BJ (cell line): ENCODE data around the gene KRTDAP. TPM values are rescaled to one million over a fixed set of nuclear protein-coding genes. Genes with fewer than 3 reads are reported as not detected.

Experiments used
- CTCF ChIA-PET: fragments of 350-600 bp; formaldehyde crosslinking; extraction: SDS; loops from one replicate; lab custom pipeline; 2021; ENCODE audit warnings: antibody characterized with exemption, inconsistent platforms; lab: Yijun Ruan, JAX
- POLR2A ChIA-PET: fragments of 300-600 bp; sonication (Branson Sonifier 250); formaldehyde crosslinking; extraction: SDS; loops from one replicate; lab custom pipeline; 2021; ENCODE audit warnings: antibody characterized with exemption; lab: Charles Lee
- DNase-seq: peaks from one replicate; pipeline ENCODE4 v3.0.0-alpha.2; 2011; ENCODE audit warnings: low read depth
- H3K27me3 ChIP-seq: 2 replicates; pipeline ENCODE4 v1.6.0; 2011; ENCODE audit warnings: low read length; ENCODE audit not compliant: control insufficient read depth, insufficient read depth
- H3K36me3 ChIP-seq: 2 replicates; pipeline ENCODE4 v1.5.1; 2011; ENCODE audit warnings: low read length; ENCODE audit not compliant: control insufficient read depth, insufficient read depth
- H3K4me3 ChIP-seq: 2 replicates; pipeline ENCODE4 v1.5.1; 2011; ENCODE audit warnings: low read depth, mild to moderate bottlenecking, control low read depth, low read length
- polyA plus RNA-seq: library from polyadenylated mRNA; depleted of rRNA; stranded (reverse); fragments of >200 nt; gene quantifications from 2 replicates; pipeline ENCODE4 v1.2.3, GENCODE V29; 2011
- TF ChIP-seq, protein P1 (sequence below): IDR thresholded peaks from 2 replicates; pipeline ENCODE4 v1.5.1; 2011; ENCODE audit warnings: low read depth, mild to moderate bottlenecking, control low read depth, inconsistent platforms, low read length, moderate library complexity; ENCODE audit not compliant: insufficient read depth

Gene KRTDAP
- polyA plus RNA-seq, 1 experiment = not detected

DNA sequence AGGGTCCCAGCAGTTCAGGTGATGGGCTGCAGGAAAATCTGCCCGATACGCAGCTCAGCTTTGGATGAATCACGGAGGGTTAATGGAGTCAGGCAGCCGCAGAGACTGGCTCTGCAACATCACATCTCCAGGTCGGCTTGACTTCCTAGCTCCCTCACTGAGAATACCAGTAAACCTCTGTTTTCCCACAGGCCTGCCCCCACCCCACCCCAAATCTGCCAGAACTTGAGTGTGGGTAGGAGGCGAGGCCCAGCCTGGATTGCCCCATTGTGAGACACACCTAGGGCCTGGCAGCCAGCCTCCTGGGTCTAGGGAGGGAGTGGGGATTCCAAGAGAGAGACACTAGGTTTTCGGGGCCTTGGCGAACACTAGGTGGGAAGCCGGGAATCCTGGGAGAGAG lies 3.7 kb upstream of the KRTDAP start:
- Histone ChIP-seq H3K36me3 (no peaks in the 10 kb centered on the region), H3K27me3 (peaks cover 6% of the 10 kb centered on the region), H3K4me3 (no peak overlapping the region)
- POLR2A ChIA-PET = no interaction called here
- CTCF ChIA-PET = interaction anchor here (0.8 to 2.4 kb wide), 2 partner anchors 16 to 141 kb away, joined by 3 to 9 read pairs; no protein-coding TSS in a partner anchor
- TF ChIP-seq, protein P1, sequence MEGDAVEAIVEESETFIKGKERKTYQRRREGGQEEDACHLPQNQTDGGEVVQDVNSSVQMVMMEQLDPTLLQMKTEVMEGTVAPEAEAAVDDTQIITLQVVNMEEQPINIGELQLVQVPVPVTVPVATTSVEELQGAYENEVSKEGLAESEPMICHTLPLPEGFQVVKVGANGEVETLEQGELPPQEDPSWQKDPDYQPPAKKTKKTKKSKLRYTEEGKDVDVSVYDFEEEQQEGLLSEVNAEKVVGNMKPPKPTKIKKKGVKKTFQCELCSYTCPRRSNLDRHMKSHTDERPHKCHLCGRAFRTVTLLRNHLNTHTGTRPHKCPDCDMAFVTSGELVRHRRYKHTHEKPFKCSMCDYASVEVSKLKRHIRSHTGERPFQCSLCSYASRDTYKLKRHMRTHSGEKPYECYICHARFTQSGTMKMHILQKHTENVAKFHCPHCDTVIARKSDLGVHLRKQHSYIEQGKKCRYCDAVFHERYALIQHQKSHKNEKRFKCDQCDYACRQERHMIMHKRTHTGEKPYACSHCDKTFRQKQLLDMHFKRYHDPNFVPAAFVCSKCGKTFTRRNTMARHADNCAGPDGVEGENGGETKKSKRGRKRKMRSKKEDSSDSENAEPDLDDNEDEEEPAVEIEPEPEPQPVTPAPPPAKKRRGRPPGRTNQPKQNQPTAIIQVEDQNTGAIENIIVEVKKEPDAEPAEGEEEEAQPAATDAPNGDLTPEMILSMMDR = no peak
- no peak for DNase-seq

DNA sequence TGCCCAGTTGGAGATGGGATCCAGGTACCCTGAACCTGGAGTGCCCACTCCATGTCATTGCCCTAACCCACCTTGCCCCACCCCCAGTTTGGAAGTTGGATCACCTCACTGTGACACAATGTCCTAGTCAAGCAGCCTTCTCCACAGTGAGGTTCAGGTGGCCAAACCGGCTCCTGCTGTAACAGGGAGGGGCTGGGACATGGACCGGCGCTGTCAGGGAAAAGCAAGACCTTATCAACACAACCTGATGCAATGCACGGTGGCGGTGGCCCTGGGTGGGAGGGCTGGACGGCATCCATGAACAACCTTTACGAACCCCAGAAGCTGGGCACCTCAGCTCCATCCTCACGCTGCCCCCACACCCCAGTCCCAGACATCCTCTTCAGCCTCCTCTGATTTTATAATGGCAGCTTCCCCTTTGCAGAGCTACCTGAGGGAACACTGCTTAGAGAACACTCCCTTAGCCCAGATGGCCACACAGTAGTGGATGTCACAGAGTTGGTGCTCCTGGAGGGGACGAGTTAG lies 1.6 kb upstream of the KRTDAP start:
- POLR2A ChIA-PET = no interaction called here
- CTCF ChIA-PET = interaction anchor here (1.1 to 2.4 kb wide), 3 partner anchors 19 to 139 kb away, joined by 3 to 9 read pairs (median 6); no protein-coding TSS in a partner anchor

DNA sequence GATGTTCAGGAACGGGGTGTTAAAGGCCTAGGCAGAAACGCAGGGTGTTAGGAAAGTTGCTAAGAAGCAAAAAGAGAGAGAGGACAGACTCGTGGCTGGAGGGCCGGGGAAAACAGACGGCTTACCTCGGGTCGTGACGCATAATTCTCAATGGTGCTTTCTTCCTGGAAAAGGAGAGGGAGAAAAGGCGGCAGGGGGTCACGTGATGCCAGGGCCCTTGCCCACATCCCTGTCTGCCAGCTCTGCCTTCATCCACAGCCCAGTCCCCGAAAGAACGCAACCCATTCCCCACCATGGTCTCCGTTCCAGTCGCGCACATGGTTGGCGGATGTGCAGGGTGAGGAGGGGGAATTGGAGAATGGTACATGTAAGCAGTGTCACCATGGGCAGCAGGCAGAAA lies 1.6 kb downstream of the KRTDAP start:
- TF ChIP-seq, protein P1 = no peak
- ChIA-PET CTCF (interaction anchor here (1.4 kb wide), 1 partner anchor 22 kb away, joined by 4 read pairs; no protein-coding TSS in a partner anchor), POLR2A (no interaction called here)
- no peak for DNase-seq
- Histone ChIP-seq H3K4me3 (no peak overlapping the region), H3K36me3 (no peaks in the 10 kb centered on the region; the same call in 1 of the 2 replicates), H3K27me3 (peaks cover 6% of the 10 kb centered on the region)

More for the DNA sequence above, 1.6 kb upstream of the KRTDAP start:
- peaks cover 6% of the 10 kb centered on the region for H3K27me3 ChIP-seq
- no peak overlapping the region for H3K4me3 ChIP-seq
- H3K36me3 ChIP-seq = no peaks in the 10 kb centered on the region; the same call in 1 of the 2 replicates
- TF ChIP-seq, protein P1 = no peak
- DNase-seq = no peak

DNA sequence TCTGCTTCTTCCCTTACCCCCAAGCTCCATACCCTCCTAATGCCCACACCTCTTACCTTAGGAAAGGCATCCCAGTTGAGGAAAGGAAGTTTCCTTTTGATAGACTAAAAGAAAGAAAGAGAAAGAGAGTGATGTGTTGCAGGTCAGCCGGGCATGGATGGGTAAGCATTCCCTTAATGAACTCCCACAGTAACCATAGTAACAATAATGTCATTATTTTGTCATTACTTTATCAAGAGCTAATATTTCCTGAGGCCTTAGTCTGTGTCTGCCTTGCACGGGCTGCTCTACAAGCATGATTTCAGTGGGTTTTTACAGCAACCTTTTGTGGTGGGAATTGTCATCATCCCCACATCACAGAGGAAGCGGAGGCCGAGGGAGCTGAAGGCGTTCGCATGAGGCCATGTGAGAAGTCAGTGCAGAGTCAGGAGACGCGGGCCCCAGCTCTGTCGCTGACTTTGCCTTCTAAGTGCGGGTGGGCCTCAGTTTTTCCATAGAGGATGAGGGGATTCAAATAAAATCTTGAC lies 2.5 kb downstream of the KRTDAP start:
- no peak for DNase-seq
- CTCF ChIA-PET = interaction anchor here (1.4 to 2.1 kb wide), 3 partner anchors 10 to 135 kb away, joined by 3 to 4 read pairs (median 4); no protein-coding TSS in a partner anchor
- Histone ChIP-seq H3K36me3 (no peaks in the 10 kb centered on the region; the same call in 1 of the 2 replicates), H3K4me3 (no peak overlapping the region), H3K27me3 (peaks cover 6% of the 10 kb centered on the region)
- POLR2A ChIA-PET = no interaction called here
- TF ChIP-seq, protein P1 = no peak

DNA sequence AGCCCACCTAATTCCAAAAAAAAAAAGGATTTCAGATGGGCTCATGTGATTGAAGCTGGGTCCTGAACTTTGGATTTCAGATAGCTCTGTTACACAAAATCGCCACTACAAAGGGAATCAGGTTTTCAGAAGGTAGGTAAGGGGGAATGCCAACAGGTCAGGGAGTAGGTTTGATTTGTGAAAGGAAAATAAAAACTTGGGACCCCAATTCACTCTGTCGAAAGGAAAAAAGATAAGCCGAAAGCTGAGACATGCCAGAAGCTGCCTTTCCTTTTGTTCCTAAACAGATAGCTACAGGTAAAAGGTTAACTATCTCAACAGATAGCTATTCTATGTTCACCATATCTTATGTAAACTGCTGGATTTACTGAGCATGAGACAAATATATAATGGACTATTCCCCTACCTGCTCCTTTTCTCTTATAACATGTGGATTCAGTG lies 4.0 kb downstream of the KRTDAP start:
- ChIA-PET CTCF (interaction anchor here (0.6 to 2.1 kb wide), 8 partner anchors 9 to 173 kb away, joined by 3 to 11 read pairs (median 4); no protein-coding TSS in a partner anchor), POLR2A (no interaction called here)
- H3K36me3 ChIP-seq = no peaks in the 10 kb centered on the region; the same call in 1 of the 2 replicates
- H3K27me3 ChIP-seq = peaks cover 6% of the 10 kb centered on the region
- TF ChIP-seq, protein P1 = no peak
- DNase-seq = no peak
- H3K4me3 ChIP-seq = no peak overlapping the region
